OCI-LY3 (cell line): ENCODE measurements around the gene ANKRD55.

Source experiments
- CTCF ChIP-seq: fragments of 200-600, 300-600 bp; sonication (generic); IDR thresholded peaks from 2 replicates; pipeline ENCODE4 v1.5.1; 2014; ENCODE audit warnings: antibody characterized with exemption, low read length, low read depth
- EZH2phosphoT487 ChIP-seq: fragments of 200-600 bp; shearing (Covaris generic); IDR thresholded peaks from 2 replicates; pipeline ENCODE4 v1.6.1; 2018; ENCODE audit warnings: antibody characterized with exemption, mixed run types, low read depth

- TF ChIP-seq EZH2phosphoT487 (no peak), CTCF (no peak)
These were observed 74.7 kb downstream of the ANKRD55 start for GRCh38 chr5:56158331-56158960.
